ENCODE measurements around the gene CMTR1. TPM values are rescaled to one million over a fixed set of nuclear protein-coding genes. Genes with fewer than 3 reads are reported as not detected.

CMTR1 gene
- total RNA-seq, 1 experiment from 2014 or later = 28.7 TPM

GRCh38 chr6:37499433-37500293 is 66.6 kb downstream of the CMTR1 start, which contains the start of gene CCDC167 (continued):
- TF ChIP-seq CEBPB (IDR thresholded peaks at IDR 0.05; ENCODE audit: low read depth) = no peak
- TF ChIP-seq, protein P1, sequence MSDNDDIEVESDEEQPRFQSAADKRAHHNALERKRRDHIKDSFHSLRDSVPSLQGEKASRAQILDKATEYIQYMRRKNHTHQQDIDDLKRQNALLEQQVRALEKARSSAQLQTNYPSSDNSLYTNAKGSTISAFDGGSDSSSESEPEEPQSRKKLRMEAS (IDR thresholded peaks at IDR 0.05) = peak; percentile 76; the same call in 1 of the 2 replicates
- no peak for TF ChIP-seq SIN3A (IDR thresholded peaks at IDR 0.05; ENCODE audit: low read depth)
- TF ChIP-seq TCF7L2 (IDR thresholded peaks at IDR 0.05; ENCODE audit: borderline replicate concordance, extremely low read depth, insufficient read depth, insufficient read length) = no peak

GRCh38 chr6:37500294-37500608 is 67.2 kb downstream of the CMTR1 start:
- Histone ChIP-seq H3K27ac (ENCODE audit: low read depth, low read length) (peak overlapping the region; percentile 58), H4K20me1 (ENCODE audit: insufficient read depth) (no peaks in the 10 kb centered on the region), H3K36me3 (ENCODE audit: control insufficient read depth in 1 of 2, insufficient read depth in 2 of 2, low read length in 2 of 2) (no peaks in the 10 kb centered on the region), H3K4me1 (ENCODE audit: control insufficient read depth in 1 of 2, insufficient read depth in 2 of 2, low read length in 2 of 2) (peaks cover 4 to 16% of the 10 kb centered on the region in 2 experiments; a peak in 3 of 4 replicates), H3K9me3 (ENCODE audit: control insufficient read depth in 1 of 2, insufficient read depth in 1 of 2, low read depth in 1 of 2, low read length in 2 of 2) (no peaks in the 10 kb centered on the region), H2AFZ (ENCODE audit: low read depth, low read length, poor library complexity, severe bottlenecking) (peak overlapping the region; percentile 63), H3K79me2 (ENCODE audit: insufficient read depth, low read length) (peaks cover 11% of the 10 kb centered on the region; the same call in 1 of the 2 replicates), H3K4me3 (replicated peaks in 1 of 2; ENCODE audit: low read depth in 1 of 2, low read length in 2 of 2) (peak overlapping the region; percentile 60 to 78), H3K9ac (ENCODE audit: low read length) (peak overlapping the region; percentile 91), H3K27me3 (ENCODE audit: insufficient read depth, low read length) (no peaks in the 10 kb centered on the region), H3K4me2 (ENCODE audit: low read length) (peak overlapping the region; percentile 82), H3K9me2 (ENCODE audit: insufficient read depth) (no peaks in the 10 kb centered on the region)
- no TSS peak for BruUV-seq (replicated peaks)
- ChIA-PET RAD21 (ENCODE audit: low non-redundant PET in 1 of 2, low total read pairs in 2 of 2, uncharacterized antibody in 2 of 2, unreplicated experiment in 2 of 2) (interaction anchor here (0.7 to 1.0 kb wide), 2 partner anchors 191 to 192 kb away, joined by 3 read pairs; no protein-coding TSS in a partner anchor), POLR2A (interaction anchor here (1.2 kb wide), 1 partner anchor 80 kb away, joined by 3 read pairs; no protein-coding TSS in a partner anchor), CTCF (interaction anchor here (0.8 to 1.5 kb wide), 7 partner anchors 12 to 191 kb away, joined by 3 to 6 read pairs (median 3); no protein-coding TSS in a partner anchor)
- ATAC-seq (no peak), DNase-seq (ENCODE audit: low read depth, low spot score) (no peak)
- intact Hi-C loops (cut with micrococcal nuclease) = no loop called here
- TF ChIP-seq CBX3 (IDR thresholded peaks at IDR 0.05; ENCODE audit: low read depth) (no peak), FOSL1 (IDR thresholded peaks at IDR 0.05; ENCODE audit: low read depth) (no peak), EZH2 (IDR thresholded peaks at IDR 0.05) (no peak), ATF3 (IDR thresholded peaks at IDR 0.05) (no peak), YY1 (IDR thresholded peaks at IDR 0.05; ENCODE audit: extremely low read depth, insufficient replicate concordance, low read depth, low read length) (no peak), EZH2phosphoT487 (IDR thresholded peaks at IDR 0.05; ENCODE audit: borderline replicate concordance) (no peak), SRF (IDR thresholded peaks at IDR 0.05; ENCODE audit: low read depth) (no peak), POLR2A (IDR thresholded peaks at IDR 0.05; ENCODE audit: borderline replicate concordance, extremely low read depth, insufficient read depth, insufficient read length) (no peak), SIN3A (IDR thresholded peaks at IDR 0.05; ENCODE audit: low read depth) (no peak)
- TF ChIP-seq, protein P2, sequence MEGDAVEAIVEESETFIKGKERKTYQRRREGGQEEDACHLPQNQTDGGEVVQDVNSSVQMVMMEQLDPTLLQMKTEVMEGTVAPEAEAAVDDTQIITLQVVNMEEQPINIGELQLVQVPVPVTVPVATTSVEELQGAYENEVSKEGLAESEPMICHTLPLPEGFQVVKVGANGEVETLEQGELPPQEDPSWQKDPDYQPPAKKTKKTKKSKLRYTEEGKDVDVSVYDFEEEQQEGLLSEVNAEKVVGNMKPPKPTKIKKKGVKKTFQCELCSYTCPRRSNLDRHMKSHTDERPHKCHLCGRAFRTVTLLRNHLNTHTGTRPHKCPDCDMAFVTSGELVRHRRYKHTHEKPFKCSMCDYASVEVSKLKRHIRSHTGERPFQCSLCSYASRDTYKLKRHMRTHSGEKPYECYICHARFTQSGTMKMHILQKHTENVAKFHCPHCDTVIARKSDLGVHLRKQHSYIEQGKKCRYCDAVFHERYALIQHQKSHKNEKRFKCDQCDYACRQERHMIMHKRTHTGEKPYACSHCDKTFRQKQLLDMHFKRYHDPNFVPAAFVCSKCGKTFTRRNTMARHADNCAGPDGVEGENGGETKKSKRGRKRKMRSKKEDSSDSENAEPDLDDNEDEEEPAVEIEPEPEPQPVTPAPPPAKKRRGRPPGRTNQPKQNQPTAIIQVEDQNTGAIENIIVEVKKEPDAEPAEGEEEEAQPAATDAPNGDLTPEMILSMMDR (IDR thresholded peaks at IDR 0.05 in 2 of 3, conservative IDR thresholded peaks at IDR 0.05 in 1 of 3; ENCODE audit: borderline replicate concordance in 1 of 3, insufficient read depth in 1 of 3, low read depth in 2 of 3, low read length in 2 of 3) = no peak
- TF ChIP-seq, protein P3, sequence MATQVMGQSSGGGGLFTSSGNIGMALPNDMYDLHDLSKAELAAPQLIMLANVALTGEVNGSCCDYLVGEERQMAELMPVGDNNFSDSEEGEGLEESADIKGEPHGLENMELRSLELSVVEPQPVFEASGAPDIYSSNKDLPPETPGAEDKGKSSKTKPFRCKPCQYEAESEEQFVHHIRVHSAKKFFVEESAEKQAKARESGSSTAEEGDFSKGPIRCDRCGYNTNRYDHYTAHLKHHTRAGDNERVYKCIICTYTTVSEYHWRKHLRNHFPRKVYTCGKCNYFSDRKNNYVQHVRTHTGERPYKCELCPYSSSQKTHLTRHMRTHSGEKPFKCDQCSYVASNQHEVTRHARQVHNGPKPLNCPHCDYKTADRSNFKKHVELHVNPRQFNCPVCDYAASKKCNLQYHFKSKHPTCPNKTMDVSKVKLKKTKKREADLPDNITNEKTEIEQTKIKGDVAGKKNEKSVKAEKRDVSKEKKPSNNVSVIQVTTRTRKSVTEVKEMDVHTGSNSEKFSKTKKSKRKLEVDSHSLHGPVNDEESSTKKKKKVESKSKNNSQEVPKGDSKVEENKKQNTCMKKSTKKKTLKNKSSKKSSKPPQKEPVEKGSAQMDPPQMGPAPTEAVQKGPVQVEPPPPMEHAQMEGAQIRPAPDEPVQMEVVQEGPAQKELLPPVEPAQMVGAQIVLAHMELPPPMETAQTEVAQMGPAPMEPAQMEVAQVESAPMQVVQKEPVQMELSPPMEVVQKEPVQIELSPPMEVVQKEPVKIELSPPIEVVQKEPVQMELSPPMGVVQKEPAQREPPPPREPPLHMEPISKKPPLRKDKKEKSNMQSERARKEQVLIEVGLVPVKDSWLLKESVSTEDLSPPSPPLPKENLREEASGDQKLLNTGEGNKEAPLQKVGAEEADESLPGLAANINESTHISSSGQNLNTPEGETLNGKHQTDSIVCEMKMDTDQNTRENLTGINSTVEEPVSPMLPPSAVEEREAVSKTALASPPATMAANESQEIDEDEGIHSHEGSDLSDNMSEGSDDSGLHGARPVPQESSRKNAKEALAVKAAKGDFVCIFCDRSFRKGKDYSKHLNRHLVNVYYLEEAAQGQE (IDR thresholded peaks at IDR 0.05; ENCODE audit: low read depth) = no peak

All from HCT116 (cell line).